Panc1 (cell line): ENCODE measurements around the gene BEND3.

Experiments
- POLR2AphosphoS5 ChIP-seq: IDR thresholded peaks from 2 replicates; pipeline ENCODE4 v1.6.1; 2012; ENCODE audit warnings: mild to moderate bottlenecking, low read depth, low read length, moderate library complexity
- TCF7L2 ChIP-seq: IDR thresholded peaks from 2 replicates; pipeline ENCODE4 v1.6.1; 2011; ENCODE audit warnings: mild to moderate bottlenecking, low read depth, low read length, inconsistent platforms
- TF ChIP-seq, protein P1 (sequence below): fragments of 450-650 bp; IDR thresholded peaks from 2 replicates; pipeline ENCODE4 v1.5.1; 2017; ENCODE audit warnings: mild to moderate bottlenecking

DNA sequence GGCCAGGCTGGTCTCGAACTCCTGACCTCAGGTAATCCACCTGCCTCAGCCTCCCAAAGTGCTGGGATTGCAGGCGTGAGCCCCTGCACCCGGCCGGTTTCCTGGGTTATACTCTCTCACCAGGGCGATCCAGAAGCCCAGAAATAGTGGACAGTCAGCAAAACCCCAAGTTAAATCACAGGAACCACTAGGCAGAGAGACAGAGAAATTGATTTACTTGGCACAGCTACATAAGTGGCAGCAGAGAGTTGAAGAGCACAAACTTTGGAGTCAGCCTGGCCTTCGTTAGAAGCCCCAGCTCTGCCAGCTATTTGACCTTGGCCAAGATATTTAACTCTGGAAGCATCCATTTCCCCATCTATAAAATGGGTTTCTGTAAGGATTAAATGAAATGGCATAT lies 54.6 kb downstream of the BEND3 start:
- TF ChIP-seq, protein P1, sequence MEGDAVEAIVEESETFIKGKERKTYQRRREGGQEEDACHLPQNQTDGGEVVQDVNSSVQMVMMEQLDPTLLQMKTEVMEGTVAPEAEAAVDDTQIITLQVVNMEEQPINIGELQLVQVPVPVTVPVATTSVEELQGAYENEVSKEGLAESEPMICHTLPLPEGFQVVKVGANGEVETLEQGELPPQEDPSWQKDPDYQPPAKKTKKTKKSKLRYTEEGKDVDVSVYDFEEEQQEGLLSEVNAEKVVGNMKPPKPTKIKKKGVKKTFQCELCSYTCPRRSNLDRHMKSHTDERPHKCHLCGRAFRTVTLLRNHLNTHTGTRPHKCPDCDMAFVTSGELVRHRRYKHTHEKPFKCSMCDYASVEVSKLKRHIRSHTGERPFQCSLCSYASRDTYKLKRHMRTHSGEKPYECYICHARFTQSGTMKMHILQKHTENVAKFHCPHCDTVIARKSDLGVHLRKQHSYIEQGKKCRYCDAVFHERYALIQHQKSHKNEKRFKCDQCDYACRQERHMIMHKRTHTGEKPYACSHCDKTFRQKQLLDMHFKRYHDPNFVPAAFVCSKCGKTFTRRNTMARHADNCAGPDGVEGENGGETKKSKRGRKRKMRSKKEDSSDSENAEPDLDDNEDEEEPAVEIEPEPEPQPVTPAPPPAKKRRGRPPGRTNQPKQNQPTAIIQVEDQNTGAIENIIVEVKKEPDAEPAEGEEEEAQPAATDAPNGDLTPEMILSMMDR = no peak
- TF ChIP-seq TCF7L2 (no peak), POLR2AphosphoS5 (no peak)
